WERI-Rb-1 (cell line): Measurements from ENCODE around the gene UBA6.

Source experiments
- DNase-seq: peaks from one replicate; pipeline ENCODE4 v3.0.0-alpha.2; 2020
- H3K27ac ChIP-seq: fragments of 250-450 bp; sonication (Bioruptor Pico); 2 replicates; pipeline ENCODE4 v1.5.1; 2020; ENCODE audit warnings: mild to moderate bottlenecking, moderate library complexity
- H3K27me3 ChIP-seq: fragments of 250-450 bp; sonication (Bioruptor Pico); 2 replicates; pipeline ENCODE4 v1.5.1; 2021; ENCODE audit warnings: mild to moderate bottlenecking, low read depth, moderate library complexity; ENCODE audit not compliant: insufficient read depth, severe bottlenecking
- H3K36me3 ChIP-seq: fragments of 250-450 bp; sonication (Bioruptor Pico); 2 replicates; pipeline ENCODE4 v1.5.1; 2020; ENCODE audit warnings: mild to moderate bottlenecking, moderate library complexity
- H3K4me3 ChIP-seq: 2 replicates; pipeline ENCODE4 v1.5.1; 2011; ENCODE audit warnings: low read depth, mild to moderate bottlenecking, control low read depth, low read length
- H3K9me3 ChIP-seq: fragments of 250-450 bp; sonication (Bioruptor Pico); 2 replicates; pipeline ENCODE4 v1.5.1; 2021; ENCODE audit warnings: mild to moderate bottlenecking, moderate library complexity; ENCODE audit not compliant: severe bottlenecking
- TF ChIP-seq, protein P1 (sequence below): IDR thresholded peaks from 2 replicates; pipeline ENCODE4 v1.5.1; 2011; ENCODE audit warnings: low read depth, mild to moderate bottlenecking, control low read depth, inconsistent platforms, low read length

Gene UBA6

DNA sequence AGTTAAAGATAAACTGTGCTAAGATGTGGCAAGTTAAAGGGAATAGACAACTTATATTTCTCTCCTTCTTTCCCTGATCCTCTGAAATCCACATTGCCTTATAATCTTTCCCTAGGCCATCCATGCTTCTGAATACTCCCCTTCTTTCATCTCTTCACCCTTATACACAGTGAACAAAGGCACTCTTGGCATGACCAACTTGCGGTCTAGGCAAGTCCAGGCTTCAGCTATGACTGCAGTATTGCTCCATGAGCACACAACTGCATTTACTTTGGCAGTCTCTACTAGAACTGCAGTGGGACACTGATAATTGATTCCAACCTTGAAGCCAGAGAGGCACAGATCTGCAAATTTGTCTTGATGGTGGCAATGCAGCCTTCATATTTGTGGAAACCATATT is 24.2 kb upstream of the UBA6 start:
- Histone ChIP-seq H3K27ac (no peak overlapping the region), H3K36me3 (no peaks in the 10 kb centered on the region), H3K27me3 (no peaks in the 10 kb centered on the region), H3K9me3 (no peaks in the 10 kb centered on the region), H3K4me3 (no peak overlapping the region)
- TF ChIP-seq, protein P1, sequence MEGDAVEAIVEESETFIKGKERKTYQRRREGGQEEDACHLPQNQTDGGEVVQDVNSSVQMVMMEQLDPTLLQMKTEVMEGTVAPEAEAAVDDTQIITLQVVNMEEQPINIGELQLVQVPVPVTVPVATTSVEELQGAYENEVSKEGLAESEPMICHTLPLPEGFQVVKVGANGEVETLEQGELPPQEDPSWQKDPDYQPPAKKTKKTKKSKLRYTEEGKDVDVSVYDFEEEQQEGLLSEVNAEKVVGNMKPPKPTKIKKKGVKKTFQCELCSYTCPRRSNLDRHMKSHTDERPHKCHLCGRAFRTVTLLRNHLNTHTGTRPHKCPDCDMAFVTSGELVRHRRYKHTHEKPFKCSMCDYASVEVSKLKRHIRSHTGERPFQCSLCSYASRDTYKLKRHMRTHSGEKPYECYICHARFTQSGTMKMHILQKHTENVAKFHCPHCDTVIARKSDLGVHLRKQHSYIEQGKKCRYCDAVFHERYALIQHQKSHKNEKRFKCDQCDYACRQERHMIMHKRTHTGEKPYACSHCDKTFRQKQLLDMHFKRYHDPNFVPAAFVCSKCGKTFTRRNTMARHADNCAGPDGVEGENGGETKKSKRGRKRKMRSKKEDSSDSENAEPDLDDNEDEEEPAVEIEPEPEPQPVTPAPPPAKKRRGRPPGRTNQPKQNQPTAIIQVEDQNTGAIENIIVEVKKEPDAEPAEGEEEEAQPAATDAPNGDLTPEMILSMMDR, result no peak
- DNase-seq, result no peak

DNA sequence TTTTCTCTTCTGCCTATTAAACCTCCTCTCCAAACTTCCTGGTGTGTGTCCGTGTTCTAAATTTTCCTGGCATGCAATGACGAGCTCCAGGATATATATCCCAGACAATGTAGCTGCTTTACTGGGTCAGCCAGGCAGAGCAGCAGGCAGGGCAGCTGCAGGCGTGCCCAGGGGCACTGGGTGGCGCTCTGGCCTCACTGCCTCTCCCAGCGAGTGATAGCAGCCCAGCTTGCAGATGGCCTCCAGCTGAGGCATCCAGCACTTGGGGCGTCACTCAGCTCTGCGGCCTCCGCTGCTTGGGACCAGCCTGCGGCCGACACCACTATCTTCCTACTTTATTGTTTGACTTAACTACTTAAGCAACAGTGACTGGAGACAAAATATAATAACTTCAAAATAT is 23.0 kb upstream of the UBA6 start:
- Histone ChIP-seq H3K4me3 (no peak overlapping the region), H3K27ac (no peak overlapping the region), H3K27me3 (no peaks in the 10 kb centered on the region), H3K36me3 (no peaks in the 10 kb centered on the region), H3K9me3 (no peaks in the 10 kb centered on the region)
- DNase-seq, result no peak
- TF ChIP-seq, protein P1, result peak; percentile 43

DNA sequence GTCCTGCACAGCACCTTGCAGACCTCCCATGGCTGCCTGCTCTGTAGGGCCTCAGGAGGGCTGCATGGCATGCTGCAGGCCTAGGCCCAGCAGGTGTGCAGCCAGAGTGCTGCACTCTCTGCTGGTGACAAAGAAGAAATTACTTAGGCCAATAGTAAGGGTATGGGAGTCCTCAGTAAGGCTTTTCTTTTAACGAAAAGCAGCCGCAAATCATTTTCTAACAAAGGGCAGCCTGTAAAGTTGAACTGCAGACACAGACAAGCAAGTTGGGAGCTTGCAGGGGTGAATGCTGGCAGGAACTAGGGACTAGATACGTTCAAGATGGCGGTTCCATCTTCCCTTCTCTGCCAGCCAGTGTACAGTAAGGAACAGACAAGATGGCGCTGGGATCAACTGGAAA is 22.4 kb upstream of the UBA6 start:
- Histone ChIP-seq H3K4me3 (no peak overlapping the region), H3K27me3 (no peaks in the 10 kb centered on the region), H3K27ac (no peak overlapping the region), H3K9me3 (no peaks in the 10 kb centered on the region), H3K36me3 (no peaks in the 10 kb centered on the region)
- no peak for DNase-seq
- TF ChIP-seq, protein P1, result no peak

DNA sequence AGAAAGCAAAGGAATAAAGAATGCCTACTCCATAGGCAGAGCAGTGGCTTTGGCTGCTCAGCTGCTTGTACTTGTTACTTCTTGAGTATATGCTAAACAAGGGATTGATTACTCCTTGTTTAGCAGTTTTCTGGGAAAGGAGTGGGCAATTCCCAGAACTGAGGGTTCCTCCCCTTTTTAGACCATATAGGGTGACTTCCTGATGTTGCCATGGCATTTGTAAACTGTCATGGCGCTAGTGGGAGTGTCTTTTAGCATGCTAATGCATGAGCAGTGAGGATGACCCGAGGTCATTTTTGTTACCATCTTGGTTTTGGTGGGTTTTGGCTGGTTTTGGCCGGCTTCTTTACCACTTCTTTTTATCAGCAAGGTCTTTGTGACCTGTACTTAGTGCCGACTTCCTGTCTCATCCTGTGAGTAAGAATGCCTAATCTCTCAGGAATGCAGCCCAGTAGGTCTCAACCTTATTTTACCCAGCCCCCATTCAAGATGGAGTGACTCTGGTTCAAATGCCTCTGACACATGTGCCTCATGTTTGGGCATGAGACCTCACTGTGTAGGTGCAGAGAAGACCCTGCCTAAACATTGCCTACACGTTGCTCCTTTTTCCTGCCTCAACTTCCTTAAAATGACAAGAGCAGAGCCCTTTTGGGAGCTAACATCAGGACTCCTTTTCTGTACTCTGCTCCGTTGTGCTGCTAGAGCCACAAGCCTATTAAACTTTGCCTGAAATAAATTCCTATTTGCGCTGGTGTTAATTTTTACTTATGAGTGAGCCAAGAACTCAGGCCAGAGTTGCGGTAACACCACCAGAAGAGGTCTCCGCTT is 21.0 kb upstream of the UBA6 start:
- H3K27me3 ChIP-seq, result no peaks in the 10 kb centered on the region
- no peaks in the 10 kb centered on the region for H3K9me3 ChIP-seq
- no peak overlapping the region for H3K27ac ChIP-seq
- TF ChIP-seq, protein P1, result no peak
- no peak overlapping the region for H3K4me3 ChIP-seq
- no peaks in the 10 kb centered on the region for H3K36me3 ChIP-seq
- DNase-seq, result no peak

DNA sequence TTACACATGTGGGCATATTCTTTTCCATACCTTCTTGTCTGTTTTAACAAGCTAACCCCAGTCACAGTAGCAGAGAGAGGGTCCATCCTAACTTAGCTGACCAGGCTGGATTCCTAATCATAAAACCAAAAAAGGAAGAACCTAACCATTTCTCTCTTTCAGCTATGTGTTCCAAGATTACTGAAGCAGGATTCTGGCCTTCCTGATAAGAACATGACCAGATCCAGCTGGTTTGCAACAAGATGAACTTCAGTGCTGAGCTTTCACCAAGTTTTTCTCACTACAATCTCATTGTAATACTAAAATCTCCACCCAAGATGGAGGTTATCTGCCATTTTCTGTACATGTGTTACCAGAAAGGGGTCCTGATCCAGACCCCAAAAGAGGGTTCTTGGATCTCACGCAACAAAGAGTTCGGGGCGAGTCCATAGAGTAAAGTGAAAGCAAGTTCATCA is 20.4 kb upstream of the UBA6 start:
- H3K9me3 ChIP-seq, result no peaks in the 10 kb centered on the region
- H3K36me3 ChIP-seq, result no peaks in the 10 kb centered on the region
- no peak for DNase-seq
- H3K27me3 ChIP-seq, result no peaks in the 10 kb centered on the region
- TF ChIP-seq, protein P1, result no peak
- no peak overlapping the region for H3K27ac ChIP-seq
- H3K4me3 ChIP-seq, result no peak overlapping the region
